Measurements from ENCODE around the gene DDAH2. TPM values are rescaled to one million over a fixed set of nuclear protein-coding genes. Genes with fewer than 3 reads are reported as not detected.

The DDAH2 gene
- total RNA-seq, 1 donor, result 96.6 TPM

DNA sequence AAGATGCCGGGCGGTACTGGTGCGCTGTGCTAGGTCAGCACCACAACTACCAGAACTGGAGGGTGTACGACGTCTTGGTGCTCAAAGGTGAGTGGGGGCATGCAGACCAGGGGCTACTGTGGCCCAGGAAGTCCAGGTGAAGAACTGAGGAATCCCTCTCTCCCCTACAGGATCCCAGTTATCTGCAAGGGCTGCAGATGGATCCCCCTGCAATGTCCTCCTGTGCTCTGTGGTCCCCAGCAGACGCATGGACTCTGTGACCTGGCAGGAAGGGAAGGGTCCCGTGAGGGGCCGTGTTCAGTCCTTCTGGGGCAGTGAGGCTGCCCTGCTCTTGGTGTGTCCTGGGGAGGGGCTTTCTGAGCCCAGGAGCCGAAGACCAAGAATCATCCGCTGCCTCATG is 21.4 kb downstream of the DDAH2 start:
- peaks cover 6% of the 10 kb centered on the region for H3K27me3 ChIP-seq (ENCODE audit: insufficient read depth, low read length)
- no peaks in the 10 kb centered on the region for H3K9me3 ChIP-seq (ENCODE audit: low read depth, low read length)
- H2AFZ ChIP-seq (ENCODE audit: low read length), result no peak overlapping the region
- no peak overlapping the region for H3K4me2 ChIP-seq (ENCODE audit: insufficient read depth, low read length)
- TF ChIP-seq, protein P1, sequence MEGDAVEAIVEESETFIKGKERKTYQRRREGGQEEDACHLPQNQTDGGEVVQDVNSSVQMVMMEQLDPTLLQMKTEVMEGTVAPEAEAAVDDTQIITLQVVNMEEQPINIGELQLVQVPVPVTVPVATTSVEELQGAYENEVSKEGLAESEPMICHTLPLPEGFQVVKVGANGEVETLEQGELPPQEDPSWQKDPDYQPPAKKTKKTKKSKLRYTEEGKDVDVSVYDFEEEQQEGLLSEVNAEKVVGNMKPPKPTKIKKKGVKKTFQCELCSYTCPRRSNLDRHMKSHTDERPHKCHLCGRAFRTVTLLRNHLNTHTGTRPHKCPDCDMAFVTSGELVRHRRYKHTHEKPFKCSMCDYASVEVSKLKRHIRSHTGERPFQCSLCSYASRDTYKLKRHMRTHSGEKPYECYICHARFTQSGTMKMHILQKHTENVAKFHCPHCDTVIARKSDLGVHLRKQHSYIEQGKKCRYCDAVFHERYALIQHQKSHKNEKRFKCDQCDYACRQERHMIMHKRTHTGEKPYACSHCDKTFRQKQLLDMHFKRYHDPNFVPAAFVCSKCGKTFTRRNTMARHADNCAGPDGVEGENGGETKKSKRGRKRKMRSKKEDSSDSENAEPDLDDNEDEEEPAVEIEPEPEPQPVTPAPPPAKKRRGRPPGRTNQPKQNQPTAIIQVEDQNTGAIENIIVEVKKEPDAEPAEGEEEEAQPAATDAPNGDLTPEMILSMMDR (IDR thresholded peaks at IDR 0.05; ENCODE audit: extremely low read depth, low read depth, low read length), result no peak
- peaks cover 2% of the 10 kb centered on the region for H3K79me2 ChIP-seq (ENCODE audit: insufficient read depth, low read length)
- H3K4me3 ChIP-seq (ENCODE audit: insufficient read depth, low read length), result no peak overlapping the region
- peak; percentile 60 for DNase-seq (ENCODE audit: insufficient read length, low spot score, missing footprints)
- no peaks in the 10 kb centered on the region for H3K36me3 ChIP-seq (ENCODE audit: insufficient read depth, low read length)
- H3K4me1 ChIP-seq (ENCODE audit: insufficient read depth, low read length), result no peaks in the 10 kb centered on the region
- no peak overlapping the region for H3K27ac ChIP-seq (ENCODE audit: low read depth, low read length)
- no peaks in the 10 kb centered on the region for H4K20me1 ChIP-seq (ENCODE audit: insufficient read depth, low read length)

GRCh38 chr6:31706599-31706998 is 22.5 kb downstream of the DDAH2 start, which contains the start of gene LY6G6F:
Gene LY6G6F (plus strand): TSS chr6:31706866. CDS start chr6:31706907, 41 bp downstream.
- peaks cover 8% of the 10 kb centered on the region for H3K4me1 ChIP-seq (ENCODE audit: insufficient read depth, low read length)
- no peak within 1 kb of the TSS for H3K4me2 ChIP-seq (ENCODE audit: insufficient read depth, low read length)
- TF ChIP-seq, protein P1 (IDR thresholded peaks at IDR 0.05; ENCODE audit: extremely low read depth, low read depth, low read length), result no peak
- peaks cover 4% of the 10 kb centered on the region for H4K20me1 ChIP-seq (ENCODE audit: insufficient read depth, low read length)
- no peak within 1 kb of the TSS for H3K4me3 ChIP-seq (ENCODE audit: insufficient read depth, low read length)
- H3K79me2 ChIP-seq (ENCODE audit: insufficient read depth, low read length), result peaks cover 13% of the 10 kb centered on the region
- no peak within 1 kb of the TSS for H3K27ac ChIP-seq (ENCODE audit: low read depth, low read length)
- H2AFZ ChIP-seq (ENCODE audit: low read length), result no peak within 1 kb of the TSS
- no peak for DNase-seq (ENCODE audit: insufficient read length, low spot score, missing footprints)
- H3K9me3 ChIP-seq (ENCODE audit: low read depth, low read length), result no peaks in the 10 kb centered on the region
- no peaks in the 10 kb centered on the region for H3K36me3 ChIP-seq (ENCODE audit: insufficient read depth, low read length)
- H3K27me3 ChIP-seq (ENCODE audit: insufficient read depth, low read length), result no peaks in the 10 kb centered on the region

DNA sequence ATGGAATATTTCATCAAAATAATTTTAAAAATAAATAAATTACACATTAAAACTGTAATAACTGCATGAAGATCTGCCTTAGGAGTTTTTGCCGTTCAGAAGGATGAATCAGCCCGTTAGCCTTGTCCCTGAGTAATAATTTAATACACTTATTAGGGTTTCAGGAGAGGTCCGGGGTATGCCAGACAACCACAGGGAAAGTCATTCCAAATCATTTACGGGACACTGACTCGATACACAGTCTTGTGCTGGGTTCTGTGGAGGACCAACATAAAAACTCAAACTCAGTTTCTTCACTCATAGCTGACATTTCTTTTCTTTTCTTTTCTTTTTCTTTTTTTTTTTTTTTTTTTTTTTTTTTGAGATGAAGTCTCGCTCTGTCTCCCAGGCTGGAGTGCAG is 23.2 kb downstream of the DDAH2 start:
- Histone ChIP-seq H4K20me1 (ENCODE audit: insufficient read depth, low read length) (peaks cover 6% of the 10 kb centered on the region), H3K27me3 (ENCODE audit: insufficient read depth, low read length) (no peaks in the 10 kb centered on the region), H2AFZ (ENCODE audit: low read length) (no peak overlapping the region), H3K36me3 (ENCODE audit: insufficient read depth, low read length) (no peaks in the 10 kb centered on the region), H3K9me3 (ENCODE audit: low read depth, low read length) (no peaks in the 10 kb centered on the region), H3K27ac (ENCODE audit: low read depth, low read length) (no peak overlapping the region), H3K4me3 (ENCODE audit: insufficient read depth, low read length) (no peak overlapping the region), H3K4me1 (ENCODE audit: insufficient read depth, low read length) (peaks cover 10% of the 10 kb centered on the region), H3K4me2 (ENCODE audit: insufficient read depth, low read length) (no peak overlapping the region), H3K79me2 (ENCODE audit: insufficient read depth, low read length) (peaks cover 19% of the 10 kb centered on the region)
- TF ChIP-seq, protein P1 (IDR thresholded peaks at IDR 0.05; ENCODE audit: extremely low read depth, low read depth, low read length), result no peak
- DNase-seq (ENCODE audit: insufficient read length, low spot score, missing footprints), result no peak

GRCh38 chr6:31702819-31703716 is 26.0 kb downstream of the DDAH2 start, which contains the start of gene ABHD16A:
Gene ABHD16A (minus strand): TSS chr6:31703324. CDS start chr6:31703281, 43 bp downstream.
- Histone ChIP-seq H3K4me1 (ENCODE audit: insufficient read depth, low read length) (peaks cover 10% of the 10 kb centered on the region), H3K36me3 (ENCODE audit: insufficient read depth, low read length) (peaks cover 13% of the 10 kb centered on the region), H3K27me3 (ENCODE audit: insufficient read depth, low read length) (no peaks in the 10 kb centered on the region), H3K79me2 (ENCODE audit: insufficient read depth, low read length) (peaks cover 39% of the 10 kb centered on the region), H4K20me1 (ENCODE audit: insufficient read depth, low read length) (peaks cover 9% of the 10 kb centered on the region), H3K4me2 (ENCODE audit: insufficient read depth, low read length) (peak within 1 kb of the TSS; percentile 92), H3K4me3 (ENCODE audit: insufficient read depth, low read length) (peak within 1 kb of the TSS; percentile 88), H2AFZ (ENCODE audit: low read length) (peak within 1 kb of the TSS; percentile 96), H3K9me3 (ENCODE audit: low read depth, low read length) (no peaks in the 10 kb centered on the region), H3K27ac (ENCODE audit: low read depth, low read length) (peak within 1 kb of the TSS; percentile 94)
- TF ChIP-seq, protein P1 (IDR thresholded peaks at IDR 0.05; ENCODE audit: extremely low read depth, low read depth, low read length), result no peak
- peak; percentile 99 for DNase-seq (ENCODE audit: insufficient read length, low spot score, missing footprints)

All from osteoblast (primary cell).